Mammary epithelial cell (primary cell): ENCODE results near the gene MON1B.

Experiments
- EZH2 ChIP-seq: IDR thresholded peaks from 2 replicates; pipeline ENCODE4 v1.6.1; 2012; ENCODE audit warnings: low read length, inconsistent platforms, borderline replicate concordance
- TF ChIP-seq, protein P1 (sequence below), 2 donors: IDR thresholded peaks in 1 of 2; conservative IDR thresholded peaks in 1 of 2; 2 replicates each; pipeline ENCODE4 v1.5.1; 2011 to 2012; ENCODE audit warnings: inconsistent platforms in 2 of 2, low read length in 2 of 2, mild to moderate bottlenecking in 2 of 2, control low read depth in 1 of 2, low read depth in 1 of 2; ENCODE audit not compliant: insufficient read depth in 1 of 2; ENCODE audit errors: extremely low read depth in 1 of 2

DNA sequence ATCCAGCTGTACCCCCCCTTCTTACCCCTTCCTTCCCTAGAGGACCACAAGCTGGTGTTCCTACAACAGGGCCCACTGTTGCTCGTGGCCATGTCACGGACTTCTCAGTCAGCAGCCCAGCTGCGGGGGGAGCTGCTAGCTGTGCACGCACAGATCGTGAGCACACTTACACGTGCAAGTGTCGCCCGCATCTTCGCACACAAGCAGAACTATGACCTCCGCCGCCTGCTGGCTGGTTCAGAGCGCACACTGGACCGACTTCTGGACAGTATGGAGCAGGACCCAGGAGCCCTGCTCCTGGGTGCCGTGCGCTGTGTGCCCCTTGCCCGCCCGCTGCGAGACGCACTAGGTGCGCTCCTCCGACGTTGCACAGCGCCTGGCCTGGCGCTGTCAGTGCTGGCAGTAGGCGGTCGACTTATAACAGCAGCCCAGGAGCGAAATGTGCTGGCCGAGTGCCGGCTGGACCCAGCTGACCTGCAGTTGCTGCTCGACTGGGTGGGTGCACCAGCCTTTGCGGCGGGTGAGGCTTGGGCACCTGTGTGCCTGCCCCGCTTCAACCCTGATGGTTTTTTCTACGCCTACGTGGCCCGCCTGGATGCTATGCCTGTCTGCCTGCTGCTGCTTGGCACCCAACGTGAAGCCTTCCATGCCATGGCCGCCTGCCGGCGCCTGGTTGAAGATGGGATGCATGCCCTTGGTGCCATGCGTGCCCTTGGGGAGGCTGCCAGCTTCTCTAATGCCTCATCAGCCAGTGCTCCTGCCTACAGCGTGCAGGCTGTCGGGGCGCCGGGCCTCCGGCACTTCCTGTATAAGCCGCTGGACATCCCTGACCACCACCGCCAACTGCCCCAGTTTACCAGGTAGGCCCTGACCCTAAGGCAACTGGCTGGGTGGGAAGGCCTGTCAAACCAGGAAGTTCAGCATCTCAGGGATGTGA is 3.6 kb downstream of the MON1B start:
- TF ChIP-seq, protein P1, sequence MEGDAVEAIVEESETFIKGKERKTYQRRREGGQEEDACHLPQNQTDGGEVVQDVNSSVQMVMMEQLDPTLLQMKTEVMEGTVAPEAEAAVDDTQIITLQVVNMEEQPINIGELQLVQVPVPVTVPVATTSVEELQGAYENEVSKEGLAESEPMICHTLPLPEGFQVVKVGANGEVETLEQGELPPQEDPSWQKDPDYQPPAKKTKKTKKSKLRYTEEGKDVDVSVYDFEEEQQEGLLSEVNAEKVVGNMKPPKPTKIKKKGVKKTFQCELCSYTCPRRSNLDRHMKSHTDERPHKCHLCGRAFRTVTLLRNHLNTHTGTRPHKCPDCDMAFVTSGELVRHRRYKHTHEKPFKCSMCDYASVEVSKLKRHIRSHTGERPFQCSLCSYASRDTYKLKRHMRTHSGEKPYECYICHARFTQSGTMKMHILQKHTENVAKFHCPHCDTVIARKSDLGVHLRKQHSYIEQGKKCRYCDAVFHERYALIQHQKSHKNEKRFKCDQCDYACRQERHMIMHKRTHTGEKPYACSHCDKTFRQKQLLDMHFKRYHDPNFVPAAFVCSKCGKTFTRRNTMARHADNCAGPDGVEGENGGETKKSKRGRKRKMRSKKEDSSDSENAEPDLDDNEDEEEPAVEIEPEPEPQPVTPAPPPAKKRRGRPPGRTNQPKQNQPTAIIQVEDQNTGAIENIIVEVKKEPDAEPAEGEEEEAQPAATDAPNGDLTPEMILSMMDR (conservative IDR thresholded peaks at IDR 0.05 in 1 of 2, IDR thresholded peaks at IDR 0.05 in 1 of 2; ENCODE audit: extremely low read depth in 1 of 2, insufficient read depth in 1 of 2, low read depth in 1 of 2, low read length in 2 of 2): no peak
- TF ChIP-seq EZH2: no peak
